GM21737 (cell line): Measurements from ENCODE around the gene PGAM5.
A peak's percentile ranks its signal among the peaks of the same experiment; 100 is the strongest.
"Not testable (repeated sequence)": the region's sequence is repeated elsewhere in the genome, so short reads cannot be mapped to it uniquely, and the experiment has no call there.

Source experiments
- ATAC-seq: cut with Tn5 transposase; IDR thresholded peaks from one replicate; pipeline ENCODE4 v1.9.1; 2021; ENCODE audit warnings: mild to moderate bottlenecking, moderate library complexity; ENCODE audit not compliant: unreplicated experiment

Gene PGAM5

DNA sequence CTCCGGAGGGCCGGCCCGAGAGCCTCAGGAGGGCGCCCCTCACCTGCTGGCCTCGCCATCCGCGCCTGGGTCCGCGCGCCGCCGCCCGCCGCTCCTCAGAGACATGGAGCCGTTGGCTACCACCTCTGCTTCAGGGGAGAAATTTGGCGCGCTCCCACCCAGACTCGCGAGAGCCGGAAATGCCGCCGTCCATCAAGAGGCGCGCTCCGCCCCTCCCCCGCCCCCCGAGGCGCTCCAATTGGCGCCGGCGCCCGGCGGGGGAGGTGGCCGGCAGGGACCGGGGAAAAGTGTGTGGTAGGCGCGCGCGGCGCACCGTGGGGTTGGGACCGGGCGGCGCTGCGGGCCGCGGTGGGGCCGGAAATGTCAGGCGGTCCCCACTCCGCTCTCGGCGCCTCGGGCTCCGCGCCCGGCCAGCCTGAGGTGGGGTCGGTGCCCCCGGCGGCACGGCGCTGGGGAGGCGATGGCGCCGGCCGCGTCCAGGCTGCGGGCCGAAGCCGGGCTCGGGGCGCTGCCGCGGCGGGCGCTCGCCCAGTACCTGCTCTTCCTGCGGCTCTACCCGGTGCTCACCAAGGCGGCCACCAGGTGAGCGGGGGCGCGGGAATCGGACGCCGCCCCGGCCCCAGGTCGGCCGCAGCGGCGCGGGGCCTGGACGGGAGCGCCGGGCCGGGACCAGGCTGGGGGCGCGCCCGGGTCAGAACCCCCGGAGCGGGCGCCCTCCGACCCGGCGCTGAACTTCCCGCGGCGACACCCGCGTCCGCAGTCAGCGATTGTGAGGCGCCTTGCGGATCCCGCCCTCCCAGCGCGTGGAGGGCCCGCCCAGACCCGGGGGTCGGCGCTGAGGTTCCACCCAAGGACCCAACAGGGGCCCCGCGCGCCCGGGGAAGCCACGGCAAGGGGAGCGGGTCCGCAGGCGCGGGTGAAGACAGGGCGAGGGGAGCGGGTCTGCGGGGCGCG, 23.2 kb upstream of the PGAM5 start, which contains the start of the genes POLE and PXMP2:
POLE (minus strand) TSS at position 132 of the 954 bp plus-strand sequence; CDS start at position 105, 27 bp downstream.
PXMP2 (plus strand) TSS at position 377 of the 954 bp plus-strand sequence; CDS start at position 461, 84 bp downstream.
- ATAC-seq, result peak; percentile 88

DNA sequence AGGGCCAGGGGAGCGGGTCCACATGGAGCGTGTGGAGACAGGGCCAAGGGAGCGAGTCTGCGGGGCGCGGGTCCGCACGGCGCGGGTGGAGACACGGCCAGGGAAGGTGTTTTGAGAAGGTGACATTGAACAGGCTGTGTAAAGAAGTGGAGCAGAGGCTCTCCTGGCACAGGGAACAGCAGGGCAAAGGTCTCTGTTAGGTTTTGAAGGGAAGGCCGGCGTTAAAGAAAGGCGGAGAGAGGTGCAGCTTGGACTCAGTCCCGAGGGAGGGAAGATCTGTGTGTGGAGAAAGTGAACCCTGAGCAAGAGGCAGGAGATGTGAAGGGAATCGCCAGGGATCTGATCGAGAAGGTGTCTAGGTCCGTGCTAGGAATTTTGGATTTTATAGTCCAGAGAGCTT, 21.4 kb upstream of the PGAM5 start:
- ATAC-seq, result no peak

DNA sequence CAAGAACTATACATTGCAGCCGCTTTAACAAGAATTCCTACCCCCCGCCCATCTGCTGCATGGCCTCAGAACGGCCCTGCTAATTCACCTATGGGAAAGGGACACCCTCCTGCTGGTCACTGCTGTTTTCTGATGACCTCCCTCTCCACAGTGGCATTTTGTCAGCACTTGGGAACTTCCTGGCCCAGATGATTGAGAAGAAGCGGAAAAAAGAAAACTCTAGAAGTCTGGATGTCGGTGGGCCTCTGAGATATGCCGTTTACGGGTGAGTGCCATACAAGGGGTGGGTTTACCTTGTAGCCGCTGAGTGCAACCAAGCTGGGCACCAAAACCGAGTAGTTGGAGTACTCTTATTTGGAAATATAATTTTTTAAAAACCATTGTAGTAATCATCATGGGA, 20.5 kb upstream of the PGAM5 start:
- ATAC-seq, result no peak

DNA sequence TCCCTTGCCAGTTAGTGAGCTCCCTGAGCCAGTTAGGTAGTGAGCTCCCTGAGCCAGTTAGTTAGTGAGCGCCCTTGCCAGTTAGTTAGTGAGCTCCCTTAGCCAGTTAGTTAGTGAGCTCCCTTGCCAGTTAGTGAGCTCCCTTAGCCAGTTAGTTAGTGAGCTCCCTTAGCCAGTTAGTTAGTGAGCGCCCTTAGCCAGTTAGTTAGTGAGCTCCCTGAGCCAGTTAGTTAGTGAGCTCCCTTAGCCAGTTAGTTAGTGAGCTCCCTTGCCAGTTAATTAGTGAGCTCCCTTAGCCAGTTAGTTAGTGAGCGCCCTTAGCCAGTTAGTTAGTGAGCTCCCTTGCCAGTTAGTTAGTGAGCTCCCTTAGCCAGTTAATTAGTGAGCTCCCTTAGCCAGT, 18.6 kb upstream of the PGAM5 start:
- not testable (repeated sequence) for ATAC-seq

DNA sequence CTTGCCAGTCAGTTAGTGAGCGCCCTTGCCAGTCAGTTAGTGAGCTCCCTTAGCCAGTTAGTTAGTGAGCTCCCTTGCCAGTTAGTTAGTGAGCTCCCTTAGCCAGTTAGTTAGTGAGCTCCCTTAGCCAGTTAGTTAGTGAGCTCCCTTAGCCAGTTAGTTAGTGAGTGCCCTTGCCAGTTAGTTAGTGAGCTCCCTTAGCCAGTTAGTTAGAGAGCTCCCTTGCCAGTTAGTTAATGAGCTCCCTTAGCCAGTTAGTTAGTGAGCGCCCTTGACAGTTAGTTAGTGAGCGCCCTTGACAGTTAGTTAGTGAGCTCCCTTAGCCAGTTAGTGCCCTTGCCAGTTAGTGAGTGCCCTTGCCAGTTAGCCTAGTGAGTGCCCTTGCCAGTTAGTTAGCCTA, 15.8 kb upstream of the PGAM5 start:
- ATAC-seq, result not testable (repeated sequence)

DNA sequence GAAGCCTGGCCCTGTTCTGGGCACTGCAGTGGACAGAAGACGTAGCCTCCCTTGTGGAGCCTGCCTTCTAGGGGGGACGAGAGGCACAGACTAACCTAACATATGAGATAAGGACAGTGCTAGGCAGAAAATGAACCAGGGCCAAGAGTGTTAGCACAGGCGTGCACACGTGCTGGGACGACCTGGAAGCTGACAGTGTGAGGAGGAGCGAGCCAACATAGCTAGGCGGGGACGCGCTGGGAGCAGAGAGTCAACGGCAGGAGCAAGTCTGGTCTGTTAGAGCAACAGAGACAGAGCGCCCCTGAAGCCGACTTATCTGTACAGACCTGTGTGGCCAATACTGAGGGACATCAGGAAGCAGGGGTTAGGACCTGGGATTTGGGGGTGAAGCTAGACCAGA, 15.2 kb upstream of the PGAM5 start:
- ATAC-seq, result no peak

DNA sequence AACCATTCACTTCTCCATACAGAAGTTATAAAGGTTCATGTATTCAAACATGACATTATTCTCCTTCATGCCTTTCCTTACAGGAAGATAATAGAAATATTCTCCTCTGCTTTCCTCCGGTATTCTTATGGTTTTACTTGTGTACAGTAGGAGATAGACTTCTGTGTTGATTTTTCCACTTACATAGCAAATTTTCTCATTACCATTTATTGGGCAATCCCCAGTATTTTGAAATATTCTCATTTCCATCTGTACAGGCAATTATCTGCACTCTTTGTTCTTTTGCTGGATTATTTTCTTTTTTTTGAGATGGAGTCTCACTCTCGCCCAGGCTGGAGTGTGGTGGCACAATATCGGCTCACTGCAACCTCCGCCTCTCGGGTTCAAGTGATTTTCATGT, 12.3 kb upstream of the PGAM5 start:
- no peak for ATAC-seq

DNA sequence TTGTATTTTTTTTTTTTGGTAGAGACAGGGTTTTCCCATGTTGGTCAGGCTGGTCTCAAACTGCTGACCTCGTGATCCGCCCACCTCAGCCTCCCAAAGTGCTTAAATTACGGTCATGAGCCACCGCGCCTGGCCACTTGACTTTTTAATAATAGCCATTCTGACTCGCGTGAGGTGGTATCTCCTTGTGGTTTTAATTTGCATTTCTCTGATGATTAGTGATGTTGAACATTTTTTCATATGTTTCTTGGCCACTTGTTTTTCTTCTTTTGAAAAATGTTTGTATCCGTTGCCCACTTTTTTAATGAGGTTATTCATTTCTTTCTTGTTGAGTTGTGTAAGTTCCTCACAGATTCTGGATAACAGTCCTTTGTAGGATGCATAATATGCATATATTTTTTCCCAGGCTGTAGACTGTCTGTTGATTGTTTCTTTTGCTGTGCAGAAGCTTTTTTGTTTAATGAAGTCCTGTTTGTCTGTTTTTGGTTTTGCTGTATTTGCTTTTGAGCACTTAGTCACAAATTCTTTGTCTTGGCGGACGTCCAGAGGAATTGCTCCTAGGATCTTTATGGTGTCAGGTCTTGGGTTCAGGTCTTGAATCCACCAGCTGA, 10.3 kb upstream of the PGAM5 start:
- ATAC-seq, result no peak

DNA sequence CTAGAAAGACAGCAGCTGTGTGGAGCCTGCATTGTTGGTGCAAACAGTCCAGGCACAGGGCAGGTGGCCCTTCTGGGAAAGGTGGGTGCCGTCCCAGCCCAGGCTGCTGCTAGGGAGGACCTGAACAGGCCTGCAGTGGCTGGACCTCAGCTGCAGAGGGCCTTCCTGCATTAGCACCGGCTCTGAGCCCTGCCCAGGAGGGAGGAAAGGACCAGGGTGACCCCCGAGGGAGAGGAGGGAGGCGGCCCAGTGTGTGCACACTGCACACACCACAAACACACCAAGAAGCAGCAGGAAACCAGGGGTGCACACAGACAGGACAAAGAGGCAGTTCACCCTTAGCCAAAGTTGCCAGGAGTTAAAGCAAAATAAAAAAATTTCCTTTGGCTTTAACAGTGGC, 8.0 kb upstream of the PGAM5 start:
- no peak for ATAC-seq

DNA sequence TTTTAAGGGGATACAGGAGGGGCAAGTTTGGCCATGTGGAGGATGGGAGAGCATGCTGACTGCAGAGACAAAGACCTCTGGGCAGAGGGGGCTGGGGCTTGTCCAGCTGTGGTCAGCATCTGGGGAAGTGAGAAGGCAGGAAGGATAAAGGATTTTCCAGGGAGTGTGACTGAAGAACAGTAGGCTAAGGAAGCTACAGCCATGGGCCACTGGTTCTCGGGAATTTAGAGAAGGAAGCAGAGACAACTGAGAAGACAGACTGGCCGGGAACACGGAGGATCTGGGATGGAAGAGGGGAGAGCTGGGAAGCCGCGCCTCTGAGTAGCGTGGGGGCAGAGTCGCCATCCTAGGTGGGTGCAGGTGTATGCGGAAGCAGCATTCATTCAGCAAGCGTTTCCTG, 7.0 kb upstream of the PGAM5 start:
- no peak for ATAC-seq

DNA sequence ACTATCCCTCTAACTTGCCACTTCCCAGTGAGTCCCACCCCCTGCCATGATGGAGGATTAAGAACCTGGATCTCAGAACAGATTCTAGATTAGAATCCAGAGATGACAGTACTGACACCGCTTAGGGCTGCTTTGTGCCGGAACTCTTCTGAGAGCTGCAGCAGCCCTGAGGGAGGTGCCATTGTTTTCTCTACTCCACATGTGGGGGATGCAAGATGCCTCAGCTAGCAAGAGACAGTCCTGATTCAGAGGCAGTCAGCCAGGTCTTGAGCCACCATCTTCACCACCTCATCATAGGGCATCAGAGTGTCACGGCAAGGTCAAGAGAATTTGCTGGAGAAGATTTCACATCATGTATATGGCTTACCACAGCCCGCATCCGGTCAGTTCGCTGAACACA, 3.4 kb upstream of the PGAM5 start:
- ATAC-seq, result no peak

DNA sequence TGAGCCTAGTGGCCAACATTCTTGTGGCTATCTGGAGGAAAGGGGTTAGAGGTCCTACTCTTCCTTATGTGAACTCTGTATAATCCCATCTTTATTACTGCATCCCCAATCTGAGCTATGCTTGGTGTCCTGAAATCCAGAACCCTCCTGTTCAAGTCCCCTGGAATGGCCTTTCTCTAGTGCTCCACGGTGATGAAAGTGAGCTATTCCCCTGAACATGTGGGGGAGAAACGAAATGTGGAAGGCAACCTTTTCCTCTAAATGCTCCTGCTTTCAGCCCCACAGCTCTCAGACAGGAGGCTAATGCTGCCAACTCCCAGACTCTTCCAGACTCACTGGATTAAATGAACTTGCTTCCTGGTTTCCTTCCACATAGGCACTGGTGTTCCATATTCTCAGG, 2.5 kb upstream of the PGAM5 start:
- ATAC-seq, result no peak

DNA sequence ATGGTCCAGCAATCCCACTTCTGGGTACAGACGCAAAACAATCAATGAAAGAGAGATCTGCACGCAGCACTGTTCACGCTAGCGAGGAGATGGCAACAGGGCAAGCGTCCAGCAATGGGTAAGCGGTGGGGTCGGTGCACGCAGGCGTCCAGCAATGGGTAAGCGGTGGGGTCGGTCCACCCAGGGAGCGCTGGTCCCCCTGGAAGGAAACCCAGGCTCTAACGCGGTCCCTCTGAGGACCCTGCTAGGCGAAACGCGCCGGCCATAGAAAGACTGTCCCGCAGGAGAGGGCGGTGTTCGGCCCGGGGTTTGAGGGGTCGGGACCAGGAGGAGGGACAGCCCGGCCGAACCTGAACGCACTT, 618 bp upstream of the PGAM5 start:
- peak; percentile 25 for ATAC-seq

DNA sequence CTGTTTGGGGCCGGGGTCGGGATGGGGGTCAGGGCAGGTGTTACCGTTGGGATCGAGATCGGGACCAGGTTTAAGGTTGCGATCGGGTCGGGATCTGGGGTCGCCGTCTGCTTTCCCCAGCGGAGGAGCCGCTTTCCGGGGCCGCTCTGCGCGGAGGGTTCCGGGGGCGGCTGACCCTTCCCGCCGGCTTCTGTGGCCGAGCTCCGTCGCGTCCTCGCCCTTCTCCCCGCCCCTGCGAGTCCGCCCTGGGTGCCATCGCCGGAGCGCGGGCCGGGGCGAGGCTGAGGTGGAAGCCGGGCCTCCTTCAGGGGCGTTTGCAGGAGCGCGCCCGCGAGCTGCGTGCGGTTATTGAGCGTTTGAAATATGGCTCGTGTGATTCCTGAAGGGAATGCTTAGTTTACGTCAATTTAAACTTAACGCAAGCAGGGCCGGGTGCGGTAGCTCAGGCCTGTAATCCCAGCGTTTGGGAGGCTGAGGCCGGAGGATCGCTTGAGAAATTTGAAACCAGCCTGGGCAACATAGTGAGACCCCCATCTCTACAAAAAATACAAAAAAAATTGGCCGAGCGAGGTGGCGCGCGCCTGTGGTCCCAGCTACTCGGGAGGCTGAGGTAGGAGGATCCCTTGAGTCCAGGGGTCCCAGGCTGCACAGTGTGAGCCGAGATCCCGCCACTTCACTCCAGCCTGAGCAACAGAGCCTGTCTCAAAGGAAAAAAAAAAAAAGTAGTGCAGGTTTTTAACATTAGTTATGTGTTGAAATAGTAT, 620 bp downstream of the PGAM5 start:
- no peak for ATAC-seq

DNA sequence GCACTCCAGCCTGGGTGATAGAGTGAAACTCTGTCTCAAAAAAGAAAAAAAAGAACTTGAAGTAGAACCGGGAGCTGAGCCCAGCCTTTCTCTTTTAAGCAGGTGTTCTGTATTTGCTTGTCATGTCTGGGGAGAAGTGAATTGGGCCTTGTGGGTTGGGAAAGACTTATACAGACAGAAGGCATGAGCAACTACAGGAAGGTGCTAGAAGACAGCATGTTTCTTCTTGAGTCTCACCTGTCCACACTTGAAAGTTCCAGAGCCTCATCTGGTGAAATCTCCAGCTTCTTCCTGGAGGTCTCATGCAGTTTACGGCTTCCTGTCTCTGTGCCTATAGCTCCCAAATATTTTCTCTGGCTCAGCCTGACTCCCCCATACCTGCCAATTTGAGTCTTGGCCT, 2.5 kb downstream of the PGAM5 start:
- no peak for ATAC-seq

DNA sequence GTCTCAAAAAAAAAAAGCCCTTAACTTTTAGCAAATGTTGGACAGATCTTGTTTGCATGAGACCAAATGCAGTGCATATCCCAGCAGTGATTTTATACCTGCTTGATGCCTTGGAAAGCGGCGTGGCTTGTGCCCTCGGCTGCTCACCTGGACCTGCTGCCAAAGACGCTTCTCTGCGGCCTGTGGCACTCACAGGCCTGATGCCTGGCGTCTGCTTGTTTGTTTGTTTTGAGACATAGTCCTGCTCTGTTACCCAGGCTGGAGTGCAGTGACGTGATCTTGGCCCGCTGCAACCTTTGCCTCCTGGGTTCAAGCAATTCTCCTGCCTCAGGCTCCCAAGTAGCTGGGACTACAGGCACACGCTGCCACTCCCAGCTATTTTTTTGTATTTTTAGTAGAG, 5.2 kb downstream of the PGAM5 start:
- ATAC-seq, result no peak

DNA sequence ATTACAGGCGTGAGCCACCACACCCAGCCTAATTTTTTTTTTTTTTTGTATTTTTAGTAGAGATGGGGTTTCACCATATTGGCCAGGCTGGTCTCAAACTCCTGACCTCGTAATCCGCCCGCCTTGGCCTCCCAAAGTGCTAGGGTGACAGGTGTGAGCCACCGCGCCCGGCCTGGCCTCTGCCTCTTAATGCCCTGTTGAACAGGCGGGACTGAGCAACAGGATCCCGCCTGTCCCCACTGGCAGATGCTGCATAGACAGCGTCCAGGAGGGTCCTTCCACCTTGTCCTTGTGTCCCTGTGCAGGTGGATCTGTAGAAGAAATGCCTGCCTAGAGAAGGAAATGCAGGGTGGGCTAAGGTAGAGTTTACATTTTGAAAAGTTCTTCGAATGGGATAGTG, 5.7 kb downstream of the PGAM5 start:
- ATAC-seq, result no peak

DNA sequence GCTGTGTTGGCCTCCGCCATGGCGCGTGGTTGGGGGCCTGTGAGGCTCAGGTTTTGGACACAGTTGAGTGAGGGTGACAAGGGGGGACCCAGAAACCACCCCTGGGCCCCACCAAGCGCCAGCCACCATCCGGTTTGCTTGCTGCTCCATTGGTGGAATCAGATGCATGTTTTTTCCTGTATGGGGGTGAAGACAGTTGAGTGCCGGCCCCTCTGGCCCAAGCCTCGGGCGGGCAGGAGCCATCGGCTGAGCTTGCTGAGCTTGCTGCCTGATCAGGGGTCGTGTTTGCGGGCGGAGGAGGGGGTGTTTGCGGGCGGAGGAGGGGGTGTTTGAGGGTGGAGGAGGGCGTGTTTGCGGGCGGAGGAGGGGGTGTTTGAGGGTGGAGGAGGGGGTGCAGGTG, 6.4 kb downstream of the PGAM5 start:
- ATAC-seq, result no peak

DNA sequence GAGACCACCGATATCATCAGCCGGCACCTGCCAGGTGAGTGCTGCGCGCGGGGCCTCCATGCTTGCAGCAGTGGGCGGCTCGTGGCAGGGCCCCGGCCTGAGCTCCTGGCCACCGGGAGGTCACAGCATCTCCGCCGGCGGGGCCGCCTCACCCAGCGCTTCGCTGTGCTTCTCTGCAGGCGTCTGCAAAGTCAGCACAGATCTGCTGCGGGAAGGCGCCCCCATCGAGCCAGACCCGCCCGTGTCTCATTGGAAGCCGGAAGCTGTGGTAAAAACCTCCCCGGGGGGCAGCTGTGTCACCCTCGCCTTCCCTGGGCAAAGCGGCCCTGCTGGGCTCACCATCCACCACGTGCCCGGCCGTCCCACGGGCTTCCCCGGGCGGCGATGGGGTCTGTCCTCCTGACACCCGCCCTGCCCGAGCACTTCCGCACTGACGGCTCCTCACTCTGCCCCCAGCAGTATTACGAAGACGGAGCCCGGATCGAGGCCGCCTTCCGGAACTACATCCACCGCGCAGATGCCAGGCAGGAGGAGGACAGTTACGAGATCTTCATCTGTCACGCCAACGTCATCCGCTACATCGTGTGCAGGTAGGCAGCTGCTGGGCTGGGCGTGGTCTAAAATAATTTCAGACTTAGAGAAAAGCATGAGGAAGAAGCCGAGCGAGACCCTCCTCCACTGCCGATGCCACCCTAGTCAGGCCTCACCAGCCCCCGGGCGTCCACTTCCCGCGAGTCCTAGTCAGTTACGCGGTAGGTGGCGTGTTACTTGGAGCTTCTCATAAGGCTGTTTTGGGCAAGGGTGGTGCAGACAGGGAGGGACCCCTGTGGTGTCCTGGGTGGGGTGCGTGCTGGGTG, 7.1 kb downstream of the PGAM5 start:
- ATAC-seq, result no peak

DNA sequence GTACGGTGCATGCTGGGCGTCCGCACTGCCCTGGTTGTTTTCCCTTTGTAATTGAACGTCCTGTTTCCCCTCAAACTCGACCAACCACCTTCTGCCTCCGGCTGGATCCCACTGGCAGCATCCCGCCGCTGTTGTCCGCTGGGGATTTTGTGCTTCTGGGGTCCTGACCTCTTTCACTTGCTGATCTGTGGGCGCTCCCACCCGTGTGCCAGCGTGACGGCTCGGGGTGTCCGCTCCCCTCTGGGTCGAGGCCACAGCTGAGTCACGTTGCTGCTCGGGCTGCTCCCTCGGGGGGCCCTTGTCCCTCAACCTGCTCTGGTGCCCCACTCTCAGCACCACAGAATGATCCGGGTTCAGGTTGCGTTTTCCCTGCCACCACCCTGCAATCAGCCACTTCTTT, 8.0 kb downstream of the PGAM5 start:
- ATAC-seq, result no peak
